ENCODE measurements around the gene DDX3X. TPM values are rescaled to one million over a fixed set of nuclear protein-coding genes. Genes with fewer than 3 reads are reported as not detected.

Gene DDX3X
- polyA plus RNA-seq, 3 donors, result 165 to 280 (median 200) TPM

DNA sequence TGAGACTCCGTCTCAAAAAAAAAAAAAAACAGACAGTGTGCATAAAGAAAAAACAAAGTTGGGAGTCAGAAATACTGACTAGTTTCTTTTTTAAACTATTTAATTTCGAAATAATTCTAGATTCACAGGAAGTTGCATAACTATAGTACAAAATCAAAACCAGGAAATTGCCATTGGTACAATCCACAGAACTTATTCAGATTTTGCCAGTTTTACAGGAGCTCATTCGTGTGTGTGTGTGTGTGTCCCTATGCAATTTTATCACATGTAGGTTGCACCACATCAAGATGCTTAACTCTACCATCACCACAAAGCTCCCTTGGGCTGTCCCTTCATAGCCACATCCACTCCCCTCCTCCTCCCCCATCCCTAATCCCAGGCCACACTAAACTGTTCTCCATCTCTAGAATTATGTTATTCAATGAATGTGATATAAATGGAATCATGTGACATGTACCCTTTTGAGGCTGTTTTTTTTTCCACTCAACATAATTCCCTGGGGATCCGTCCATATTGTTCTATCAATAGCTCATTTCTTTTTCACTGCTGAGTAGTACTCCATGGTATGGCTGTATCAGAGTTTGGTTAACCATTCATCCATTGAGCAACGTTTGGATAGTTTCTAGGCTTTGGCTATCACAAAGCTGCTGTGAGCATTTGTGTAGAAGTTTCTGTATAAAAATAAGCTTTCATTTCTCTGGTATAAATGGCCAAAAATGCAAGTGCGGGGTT is 16.3 kb upstream of the DDX3X start:
- H3K27ac ChIP-seq (ENCODE audit: low read depth in 1 of 2, low read length in 2 of 2), result peak overlapping the region; percentile 70 to 80

DNA sequence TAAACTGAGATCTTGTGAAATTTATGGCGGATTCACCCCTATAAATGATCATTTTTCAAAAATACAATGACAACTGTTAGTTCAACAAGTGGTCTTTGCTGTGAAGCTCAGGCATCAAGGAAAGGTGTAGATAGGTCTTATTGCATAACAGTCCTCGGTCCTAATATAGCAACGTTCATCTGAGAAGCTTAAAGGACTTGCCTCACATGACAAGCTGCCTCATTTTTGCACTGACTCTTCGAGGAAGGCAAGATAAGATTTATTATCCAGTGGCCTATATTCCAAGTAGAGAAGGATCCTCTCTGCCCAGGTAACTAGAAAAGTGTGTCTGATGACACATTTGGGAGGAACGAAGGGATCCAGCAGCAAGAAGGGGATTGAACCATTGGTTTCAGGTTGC is 13.6 kb upstream of the DDX3X start:
- Mint-ChIP-seq H3K27me3 (ENCODE audit: low read depth in 3 of 3) (peaks cover 0 to 30% (median 0%) of the 10 kb centered on the region in 3 donors), H3K4me3 (no peak overlapping the region), H3K4me1 (peaks cover 24% of the 10 kb centered on the region), H3K9me3 (peaks cover 0 to 7% (median 0%) of the 10 kb centered on the region in 7 donors), H3K36me3 (no peaks in the 10 kb centered on the region), H3K27ac (no peak overlapping the region)
- no peaks in the 10 kb centered on the region for H4K20me1 ChIP-seq (ENCODE audit: insufficient read depth, low read length)
- no CpG with 5 or more reads among the region's 5 CpGs for WGBS (ENCODE audit: insufficient coverage)
- no peak overlapping the region for H3K27ac ChIP-seq (ENCODE audit: low read depth in 1 of 2, low read length in 2 of 2)
- no peaks in the 10 kb centered on the region for H3K79me2 ChIP-seq (ENCODE audit: insufficient read depth, low read length)
- no peak overlapping the region for H3K4me3 ChIP-seq (replicated peaks in 1 of 3; ENCODE audit: low read depth in 2 of 3, low read length in 3 of 3)
- DNase-seq, result no peak
- intact Hi-C loops (cut with micrococcal nuclease), result no loop called here
- H3K36me3 ChIP-seq (replicated peaks in 1 of 2; ENCODE audit: control insufficient read depth in 1 of 2, insufficient read depth in 2 of 2, low read length in 2 of 2), result no peaks in the 10 kb centered on the region
- H3K4me2 ChIP-seq (replicated peaks; ENCODE audit: extremely low read depth, low read length, poor library complexity, severe bottlenecking), result no peak overlapping the region
- TF ChIP-seq, protein P1, sequence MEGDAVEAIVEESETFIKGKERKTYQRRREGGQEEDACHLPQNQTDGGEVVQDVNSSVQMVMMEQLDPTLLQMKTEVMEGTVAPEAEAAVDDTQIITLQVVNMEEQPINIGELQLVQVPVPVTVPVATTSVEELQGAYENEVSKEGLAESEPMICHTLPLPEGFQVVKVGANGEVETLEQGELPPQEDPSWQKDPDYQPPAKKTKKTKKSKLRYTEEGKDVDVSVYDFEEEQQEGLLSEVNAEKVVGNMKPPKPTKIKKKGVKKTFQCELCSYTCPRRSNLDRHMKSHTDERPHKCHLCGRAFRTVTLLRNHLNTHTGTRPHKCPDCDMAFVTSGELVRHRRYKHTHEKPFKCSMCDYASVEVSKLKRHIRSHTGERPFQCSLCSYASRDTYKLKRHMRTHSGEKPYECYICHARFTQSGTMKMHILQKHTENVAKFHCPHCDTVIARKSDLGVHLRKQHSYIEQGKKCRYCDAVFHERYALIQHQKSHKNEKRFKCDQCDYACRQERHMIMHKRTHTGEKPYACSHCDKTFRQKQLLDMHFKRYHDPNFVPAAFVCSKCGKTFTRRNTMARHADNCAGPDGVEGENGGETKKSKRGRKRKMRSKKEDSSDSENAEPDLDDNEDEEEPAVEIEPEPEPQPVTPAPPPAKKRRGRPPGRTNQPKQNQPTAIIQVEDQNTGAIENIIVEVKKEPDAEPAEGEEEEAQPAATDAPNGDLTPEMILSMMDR (IDR thresholded peaks at IDR 0.05), result no peak
- no peaks in the 10 kb centered on the region for H3K27me3 ChIP-seq (ENCODE audit: control insufficient read depth in 2 of 2, insufficient read depth in 2 of 2, low read length in 2 of 2)
- no peak overlapping the region for H3K9ac ChIP-seq (ENCODE audit: insufficient read depth, low read length, poor library complexity, severe bottlenecking)
- no peak overlapping the region for H2AFZ ChIP-seq (ENCODE audit: insufficient read depth, low read depth, low read length, poor library complexity, severe bottlenecking)
- peaks cover 35 to 44% of the 10 kb centered on the region in 2 donors for H3K4me1 ChIP-seq (ENCODE audit: control insufficient read depth in 1 of 2, insufficient read depth in 2 of 2, low read length in 2 of 2)
- H3K9me3 ChIP-seq (replicated peaks in 1 of 2; ENCODE audit: control insufficient read depth in 1 of 2, insufficient read depth in 1 of 2, low read length in 2 of 2), result no peaks in the 10 kb centered on the region

More for the DNA sequence above, 16.3 kb upstream of the DDX3X start:
- TF ChIP-seq, protein P1 (IDR thresholded peaks at IDR 0.05), result no peak
- Mint-ChIP-seq H3K27ac (peak overlapping the region; percentile 91 to 97 (median 95)), H3K9me3 (peaks cover 0 to 7% (median 0%) of the 10 kb centered on the region in 7 donors), H3K27me3 (ENCODE audit: low read depth in 3 of 3) (peaks cover 0 to 38% (median 0%) of the 10 kb centered on the region in 3 donors), H3K4me3 (peak overlapping the region; percentile 42 to 62), H3K4me1 (peaks cover 14% of the 10 kb centered on the region), H3K36me3 (no peaks in the 10 kb centered on the region)
- H3K9me3 ChIP-seq (replicated peaks in 1 of 2; ENCODE audit: control insufficient read depth in 1 of 2, insufficient read depth in 1 of 2, low read length in 2 of 2), result no peaks in the 10 kb centered on the region
- peaks cover 19 to 31% of the 10 kb centered on the region in 2 donors for H3K4me1 ChIP-seq (ENCODE audit: control insufficient read depth in 1 of 2, insufficient read depth in 2 of 2, low read length in 2 of 2)
- peak overlapping the region; percentile 45 for H3K4me2 ChIP-seq (replicated peaks; ENCODE audit: extremely low read depth, low read length, poor library complexity, severe bottlenecking)
- DNase-seq, result peak; percentile 56 to 69 (median 65)
- no peaks in the 10 kb centered on the region for H3K27me3 ChIP-seq (ENCODE audit: control insufficient read depth in 2 of 2, insufficient read depth in 2 of 2, low read length in 2 of 2)
- H2AFZ ChIP-seq (ENCODE audit: insufficient read depth, low read depth, low read length, poor library complexity, severe bottlenecking), result no peak overlapping the region
- peak overlapping the region in 1 of 3 experiments; percentile 54 for H3K4me3 ChIP-seq (replicated peaks in 1 of 3; ENCODE audit: low read depth in 2 of 3, low read length in 3 of 3)
- H3K79me2 ChIP-seq (ENCODE audit: insufficient read depth, low read length), result no peaks in the 10 kb centered on the region
- peak overlapping the region; percentile 30 for H3K9ac ChIP-seq (ENCODE audit: insufficient read depth, low read length, poor library complexity, severe bottlenecking)
- no CpG with 5 or more reads among the region's 6 CpGs for WGBS (ENCODE audit: insufficient coverage)
- no peaks in the 10 kb centered on the region for H4K20me1 ChIP-seq (ENCODE audit: insufficient read depth, low read length)
- intact Hi-C loops (cut with micrococcal nuclease), result no loop called here
- H3K36me3 ChIP-seq (replicated peaks in 1 of 2; ENCODE audit: control insufficient read depth in 1 of 2, insufficient read depth in 2 of 2, low read length in 2 of 2), result no peaks in the 10 kb centered on the region
